ENCODE data around the gene C14orf119. TPM values are rescaled to one million over a fixed set of nuclear protein-coding genes. Genes with fewer than 3 reads are reported as not detected.

The C14orf119 gene
- polyA plus RNA-seq, 3 donors: 17.5 to 110 (median 106) TPM

DNA sequence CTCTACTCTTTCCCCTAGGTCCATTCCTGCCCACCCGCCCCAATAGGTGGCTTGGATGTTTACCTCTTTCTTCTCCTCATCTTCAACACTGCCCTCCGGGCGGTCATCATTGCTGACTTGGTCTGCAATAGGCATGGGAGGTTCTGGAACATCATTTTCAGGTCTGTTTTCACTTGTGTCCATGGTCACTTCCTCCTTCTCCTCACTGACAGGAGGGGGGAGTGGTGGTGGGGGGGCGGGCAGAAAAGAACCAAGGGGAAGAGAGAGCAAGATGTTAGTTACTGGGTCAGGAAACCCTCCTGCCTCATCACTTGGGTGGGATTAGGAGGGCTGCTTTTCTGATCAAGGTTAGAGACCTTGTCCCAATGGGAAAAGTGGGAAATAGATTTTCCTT, 25.9 kb upstream of the C14orf119 start:
- Histone ChIP-seq H3K4me1 (ENCODE audit: control insufficient read depth in 1 of 2, insufficient read depth in 2 of 2, low read length in 2 of 2) (peaks cover 31 to 39% of the 10 kb centered on the region in 2 donors), H3K4me3 (replicated peaks in 1 of 3; ENCODE audit: low read depth in 2 of 3, low read length in 3 of 3) (no peak overlapping the region), H3K9me3 (replicated peaks in 1 of 2; ENCODE audit: control insufficient read depth in 1 of 2, insufficient read depth in 1 of 2, low read length in 2 of 2) (no peaks in the 10 kb centered on the region), H3K79me2 (ENCODE audit: insufficient read depth, low read length) (peaks cover 70% of the 10 kb centered on the region), H3K36me3 (replicated peaks in 1 of 2; ENCODE audit: control insufficient read depth in 1 of 2, insufficient read depth in 2 of 2, low read length in 2 of 2) (peaks cover 61 to 77% of the 10 kb centered on the region in 2 donors), H2AFZ (ENCODE audit: insufficient read depth, low read depth, low read length, poor library complexity, severe bottlenecking) (no peak overlapping the region), H3K4me2 (replicated peaks; ENCODE audit: extremely low read depth, low read length, poor library complexity, severe bottlenecking) (no peak overlapping the region), H3K27me3 (ENCODE audit: control insufficient read depth in 2 of 2, insufficient read depth in 2 of 2, low read length in 2 of 2) (no peaks in the 10 kb centered on the region), H3K9ac (ENCODE audit: insufficient read depth, low read length, poor library complexity, severe bottlenecking) (no peak overlapping the region), H3K27ac (ENCODE audit: low read depth in 1 of 2, low read length in 2 of 2) (peak overlapping the region in 1 of 2 donors; percentile 2), H4K20me1 (ENCODE audit: insufficient read depth, low read length) (peaks cover 71% of the 10 kb centered on the region)
- no CpG with 5 or more reads among the region's 4 CpGs for WGBS (ENCODE audit: insufficient coverage)
- TF ChIP-seq CTCF (IDR thresholded peaks at IDR 0.05): no peak
- intact Hi-C loops (cut with micrococcal nuclease): loop anchor here in 1 of 2 donors (5.0 kb wide), 2 partner anchors 38 to 118 kb away; no protein-coding TSS in a partner anchor
- Mint-ChIP-seq H3K4me1 (peaks cover 35% of the 10 kb centered on the region), H3K4me3 (no peak overlapping the region), H3K27me3 (ENCODE audit: low read depth in 3 of 3) (no peaks in the 10 kb centered on the region), H3K9me3 (no peaks in the 10 kb centered on the region), H3K36me3 (peaks cover 73 to 74% of the 10 kb centered on the region in 2 donors), H3K27ac (peak overlapping the region in 6 of 7 donors; percentile 64 to 90 (median 74))
- DNase-seq: peak in 2 of 3 donors; percentile 26 to 29

DNA sequence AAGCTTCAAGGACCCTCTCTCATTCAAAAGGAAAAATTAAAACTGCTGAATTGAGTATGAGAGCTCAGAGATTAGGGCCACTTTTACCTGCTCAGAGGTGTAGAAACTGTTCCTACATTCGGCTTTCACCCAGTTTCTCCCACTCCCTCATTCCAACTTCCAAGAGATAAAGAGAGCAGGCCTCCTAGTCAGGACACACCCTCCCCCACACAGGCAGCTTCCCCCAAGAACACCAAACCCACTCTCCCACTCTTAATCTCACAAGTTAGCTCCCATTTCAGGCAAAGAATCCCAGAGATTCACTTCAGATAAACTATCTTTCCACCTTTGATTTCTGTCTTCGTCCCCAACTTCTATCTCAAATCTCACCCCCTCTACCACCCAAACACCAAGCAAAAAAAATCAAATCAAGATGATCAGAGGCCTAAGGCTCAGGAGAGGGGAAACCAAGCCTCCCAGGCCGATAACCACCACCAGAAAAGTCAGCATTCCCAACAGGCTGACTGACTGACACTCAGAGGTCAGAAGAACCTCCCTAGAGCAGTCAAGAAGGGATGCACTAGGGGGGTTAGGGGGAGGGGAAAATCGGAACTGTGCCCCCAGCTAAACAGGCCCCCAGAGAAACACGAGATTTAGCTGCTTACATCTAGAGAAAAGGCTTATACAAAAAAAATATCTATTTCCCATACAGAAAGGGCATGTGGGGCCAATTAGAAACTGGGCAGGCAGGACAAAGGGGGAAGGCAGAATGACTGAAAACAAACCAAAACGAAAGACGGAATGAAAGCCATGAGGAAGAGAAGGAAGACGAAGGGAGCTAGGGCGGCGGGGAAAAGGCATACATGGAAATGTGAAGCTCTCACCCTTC, 24.8 kb upstream of the C14orf119 start:
- no peaks in the 10 kb centered on the region for H3K27me3 Mint-ChIP-seq (ENCODE audit: low read depth in 3 of 3)
- Histone ChIP-seq H3K27me3 (ENCODE audit: control insufficient read depth in 2 of 2, insufficient read depth in 2 of 2, low read length in 2 of 2) (no peaks in the 10 kb centered on the region), H3K9ac (ENCODE audit: insufficient read depth, low read length, poor library complexity, severe bottlenecking) (peak overlapping the region; percentile 60), H2AFZ (ENCODE audit: insufficient read depth, low read depth, low read length, poor library complexity, severe bottlenecking) (peak overlapping the region; percentile 85), H4K20me1 (ENCODE audit: insufficient read depth, low read length) (peaks cover 67% of the 10 kb centered on the region), H3K4me2 (replicated peaks; ENCODE audit: extremely low read depth, low read length, poor library complexity, severe bottlenecking) (peak overlapping the region; percentile 71), H3K79me2 (ENCODE audit: insufficient read depth, low read length) (peaks cover 81% of the 10 kb centered on the region), H3K9me3 (replicated peaks in 1 of 2; ENCODE audit: control insufficient read depth in 1 of 2, insufficient read depth in 1 of 2, low read length in 2 of 2) (no peaks in the 10 kb centered on the region), H3K27ac (ENCODE audit: low read depth in 1 of 2, low read length in 2 of 2) (peak overlapping the region; percentile 31 to 75), H3K4me3 (replicated peaks in 1 of 3; ENCODE audit: low read depth in 2 of 3, low read length in 3 of 3) (peak overlapping the region; percentile 52 to 89 (median 87)), H3K36me3 (replicated peaks in 1 of 2; ENCODE audit: control insufficient read depth in 1 of 2, insufficient read depth in 2 of 2, low read length in 2 of 2) (peaks cover 64 to 77% of the 10 kb centered on the region in 2 donors), H3K4me1 (ENCODE audit: control insufficient read depth in 1 of 2, insufficient read depth in 2 of 2, low read length in 2 of 2) (peaks cover 31 to 39% of the 10 kb centered on the region in 2 donors)
- peak overlapping the region; percentile 97 to 98 for H3K4me3 Mint-ChIP-seq
- no peaks in the 10 kb centered on the region for H3K9me3 Mint-ChIP-seq
- WGBS (ENCODE audit: insufficient coverage): 58% methylated on average over 2 of the region's 10 CpGs
- intact Hi-C loops (cut with micrococcal nuclease): no loop called here
- peaks cover 70 to 72% of the 10 kb centered on the region in 2 donors for H3K36me3 Mint-ChIP-seq
- peak overlapping the region; percentile 87 to 96 (median 93) for H3K27ac Mint-ChIP-seq
- no peak for DNase-seq
- peaks cover 35% of the 10 kb centered on the region for H3K4me1 Mint-ChIP-seq
- no peak for TF ChIP-seq CTCF (IDR thresholded peaks at IDR 0.05)

Data from CD14-positive monocyte (primary cell).